NCI-H345 (cell line): ENCODE data around the gene CTNNAL1.

ENCODE experiments used
- DNase-seq: peaks from one replicate; lab custom pipeline; 2025; lab: John Stamatoyannopoulos, UW

CTNNAL1 gene

DNA sequence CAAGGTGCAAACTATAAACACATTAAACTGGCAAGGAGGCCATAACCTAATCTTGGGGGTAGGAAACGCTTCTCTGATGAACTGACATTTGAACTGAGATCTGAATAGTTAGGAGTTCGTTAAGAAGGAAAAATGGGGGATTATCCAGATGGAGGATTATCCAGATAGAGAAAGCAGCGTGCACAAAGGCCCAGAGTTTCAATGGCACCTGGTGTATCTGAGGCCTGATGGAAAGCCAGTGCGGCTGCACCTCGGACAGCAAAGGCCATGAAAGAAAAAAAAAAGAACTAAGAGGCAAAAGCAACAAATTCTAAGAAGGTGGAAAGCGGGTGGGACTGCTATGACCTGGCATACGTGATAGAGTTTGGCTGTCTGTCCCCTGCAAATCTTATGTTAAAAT, 13.0 kb upstream of the CTNNAL1 start:
- DNase-seq, result no peak

DNA sequence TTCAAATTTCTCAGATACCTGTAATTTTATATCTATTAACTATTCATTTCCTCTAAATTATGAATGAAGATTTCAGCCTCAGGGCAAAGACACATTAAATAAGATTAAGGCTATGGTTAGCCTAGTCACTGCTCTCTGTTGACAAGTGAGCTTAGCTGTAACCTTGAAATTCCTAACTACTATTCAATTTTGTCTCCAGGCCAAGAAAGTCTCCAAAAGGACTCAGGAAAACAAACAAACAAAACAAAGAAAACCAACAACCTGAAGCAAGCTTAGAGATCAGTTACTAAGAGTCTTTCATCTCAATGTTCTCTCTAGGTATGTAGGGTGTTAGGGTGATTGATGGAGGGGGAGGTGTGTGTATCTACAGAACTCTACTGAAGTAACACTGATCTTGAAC, 9.6 kb upstream of the CTNNAL1 start:
- DNase-seq, result no peak

DNA sequence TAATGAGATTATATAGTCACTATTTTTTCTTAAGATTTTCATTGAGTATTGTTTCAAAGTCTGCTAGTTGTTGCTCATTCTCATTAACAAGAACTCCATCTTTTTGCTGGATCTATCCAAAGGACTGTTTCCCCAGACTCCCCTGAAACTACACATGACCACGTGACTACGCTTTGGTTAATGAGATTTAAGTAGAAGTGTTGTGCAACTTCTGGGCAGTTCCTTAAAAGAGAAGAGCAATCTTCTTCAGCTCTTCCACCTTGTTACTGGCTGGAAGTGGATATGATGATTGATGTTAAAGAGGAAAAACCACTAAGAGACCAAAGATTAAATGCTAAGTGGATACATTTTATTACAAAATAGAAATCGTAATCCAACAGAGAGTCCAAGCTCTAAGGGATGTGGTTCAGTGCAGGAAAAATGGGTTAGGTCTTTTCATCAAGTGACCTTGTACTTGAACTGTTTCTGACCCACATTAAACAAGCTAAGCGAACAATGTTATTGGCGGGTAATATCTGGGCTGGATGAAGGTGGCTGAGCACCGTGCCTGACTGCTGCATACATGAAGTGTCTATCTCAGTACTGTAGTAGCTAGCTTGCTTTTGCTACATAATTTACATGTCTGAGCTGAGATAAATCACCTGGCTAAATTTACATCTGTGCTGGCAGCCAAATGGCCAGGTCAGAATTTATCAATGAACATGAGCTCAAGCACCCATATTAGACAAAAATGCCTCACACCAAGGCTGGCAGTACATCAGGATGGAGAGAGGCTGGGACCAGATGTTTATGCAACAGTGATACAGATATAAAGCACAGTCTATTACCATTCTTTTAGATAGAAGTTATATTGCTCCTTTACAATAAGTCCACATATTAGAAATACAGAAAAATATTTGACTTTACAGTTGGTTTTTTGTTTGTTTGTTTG, 7.5 kb upstream of the CTNNAL1 start:
- DNase-seq, result no peak

DNA sequence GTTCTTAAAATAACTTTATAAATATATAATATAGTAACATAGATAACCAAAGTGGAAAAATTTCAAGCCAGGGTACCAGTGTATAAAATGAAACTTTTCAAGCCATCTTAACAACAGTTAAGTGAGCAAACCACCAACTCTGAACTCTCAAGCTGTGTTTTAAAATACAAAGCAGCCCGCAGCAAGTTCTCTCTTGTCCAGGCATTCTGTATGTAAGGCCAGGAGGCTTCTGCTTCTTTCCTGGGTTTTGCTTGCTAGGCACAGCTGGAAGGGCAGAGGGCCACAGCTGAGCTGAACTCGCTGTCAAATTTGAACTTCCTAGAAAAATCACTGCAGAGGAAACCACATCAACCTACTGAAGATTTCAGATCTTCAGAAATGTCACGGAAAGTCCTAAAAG, 6.8 kb upstream of the CTNNAL1 start:
- no peak for DNase-seq

DNA sequence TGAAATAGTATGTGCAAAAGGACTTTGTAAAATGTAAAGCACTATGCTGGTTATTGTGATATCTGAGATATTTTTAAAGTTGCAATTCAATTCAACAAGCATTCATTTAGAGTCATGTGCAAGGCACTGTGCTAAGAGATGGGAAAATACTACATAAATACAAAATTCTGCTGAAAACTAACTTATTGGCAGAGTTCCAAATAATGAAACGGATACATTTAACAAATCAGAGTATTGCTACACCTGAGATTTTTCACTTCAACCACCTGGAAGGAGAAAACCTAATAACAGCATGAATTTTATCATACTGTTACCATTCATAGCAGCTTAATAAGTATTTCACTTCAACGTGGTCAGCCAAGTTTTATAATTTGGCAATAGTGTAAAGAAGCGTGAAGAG, 6.1 kb upstream of the CTNNAL1 start:
- DNase-seq, result no peak

DNA sequence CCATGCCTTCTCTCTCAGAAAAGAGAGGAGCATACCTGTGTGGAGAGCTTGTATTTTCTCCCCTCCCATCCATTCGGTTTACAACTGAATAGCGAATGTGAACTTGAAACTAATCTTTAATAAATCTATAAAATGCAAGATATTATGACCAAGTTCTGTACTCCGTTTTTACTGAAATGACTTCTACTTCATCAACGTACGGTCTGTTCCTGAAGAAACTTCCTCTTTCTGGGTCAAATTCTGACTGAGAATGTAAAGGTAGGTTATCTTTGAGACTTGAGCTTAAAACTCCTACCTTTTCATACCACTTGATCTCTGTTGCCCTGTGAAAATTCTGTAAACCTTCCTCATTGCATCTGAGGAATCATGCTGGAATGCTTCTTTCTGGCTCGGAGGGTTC, 4.2 kb upstream of the CTNNAL1 start:
- DNase-seq, result no peak

DNA sequence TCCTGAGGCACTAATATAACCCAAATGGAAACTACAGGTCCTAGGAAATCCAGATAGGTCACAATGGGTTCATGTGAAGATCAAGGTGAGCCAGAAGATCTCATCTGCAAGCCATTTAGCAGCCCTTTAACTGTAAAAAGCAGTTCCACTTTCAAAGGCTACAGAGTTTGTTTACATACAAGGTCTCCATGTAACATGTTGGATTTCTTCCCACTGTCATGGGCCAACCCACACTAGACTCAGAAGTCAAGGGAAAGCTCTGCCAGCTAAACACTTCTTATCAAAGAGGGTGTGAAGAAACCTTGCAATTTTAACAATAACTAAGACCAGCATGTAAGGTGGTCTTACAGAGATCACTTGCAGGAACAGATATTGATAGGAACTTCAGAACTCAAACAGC, 3.8 kb upstream of the CTNNAL1 start:
- no peak for DNase-seq

DNA sequence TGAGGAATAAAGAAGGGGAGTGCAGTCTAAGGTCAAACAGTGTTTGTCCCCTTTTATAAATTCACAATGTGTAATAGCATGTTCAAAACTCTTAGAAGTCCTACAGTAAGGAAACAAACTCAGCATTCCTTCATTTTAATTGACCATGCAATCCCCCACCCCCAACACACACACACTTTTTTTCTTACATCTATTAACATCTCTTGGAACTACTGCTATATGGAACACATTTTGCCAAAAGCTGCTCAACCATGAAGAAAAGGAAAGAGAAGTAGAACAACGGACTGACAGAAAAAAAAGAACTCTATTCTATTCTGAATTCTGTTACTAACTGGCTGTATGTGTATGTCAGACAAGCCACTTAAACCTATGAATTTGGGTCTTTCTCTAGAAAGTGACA, 2.8 kb upstream of the CTNNAL1 start:
- no peak for DNase-seq

DNA sequence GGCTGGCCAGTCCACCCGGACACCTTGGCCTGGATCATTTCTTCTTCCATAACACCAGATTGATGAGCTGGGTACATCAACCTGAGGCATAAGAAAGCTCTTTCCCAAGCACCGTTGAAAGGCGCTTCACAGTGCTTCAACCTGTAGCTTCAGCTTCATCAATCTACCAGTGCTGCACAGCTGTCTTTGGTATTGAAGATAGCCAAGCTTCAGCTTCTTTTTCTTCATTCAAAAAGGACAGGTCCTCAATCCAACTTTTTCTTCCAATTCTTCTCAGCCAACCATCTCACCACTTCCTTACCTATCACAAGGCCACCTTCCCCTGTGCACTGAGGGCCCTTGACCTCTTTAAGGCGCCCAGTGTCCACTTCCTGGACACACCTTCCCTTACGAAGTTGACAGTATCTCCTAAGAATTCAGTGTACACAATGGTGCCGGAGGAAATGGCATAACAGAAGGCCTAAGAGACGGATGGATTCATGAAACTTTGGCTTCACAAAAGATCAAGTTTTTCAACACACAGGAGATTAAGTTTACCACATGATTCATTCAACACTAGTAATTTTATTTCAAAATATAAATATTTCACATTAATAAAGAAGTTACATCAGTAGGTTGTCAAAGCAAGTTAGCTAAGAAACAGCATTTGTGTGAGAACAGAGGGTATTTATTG, 1.4 kb upstream of the CTNNAL1 start:
- no peak for DNase-seq

DNA sequence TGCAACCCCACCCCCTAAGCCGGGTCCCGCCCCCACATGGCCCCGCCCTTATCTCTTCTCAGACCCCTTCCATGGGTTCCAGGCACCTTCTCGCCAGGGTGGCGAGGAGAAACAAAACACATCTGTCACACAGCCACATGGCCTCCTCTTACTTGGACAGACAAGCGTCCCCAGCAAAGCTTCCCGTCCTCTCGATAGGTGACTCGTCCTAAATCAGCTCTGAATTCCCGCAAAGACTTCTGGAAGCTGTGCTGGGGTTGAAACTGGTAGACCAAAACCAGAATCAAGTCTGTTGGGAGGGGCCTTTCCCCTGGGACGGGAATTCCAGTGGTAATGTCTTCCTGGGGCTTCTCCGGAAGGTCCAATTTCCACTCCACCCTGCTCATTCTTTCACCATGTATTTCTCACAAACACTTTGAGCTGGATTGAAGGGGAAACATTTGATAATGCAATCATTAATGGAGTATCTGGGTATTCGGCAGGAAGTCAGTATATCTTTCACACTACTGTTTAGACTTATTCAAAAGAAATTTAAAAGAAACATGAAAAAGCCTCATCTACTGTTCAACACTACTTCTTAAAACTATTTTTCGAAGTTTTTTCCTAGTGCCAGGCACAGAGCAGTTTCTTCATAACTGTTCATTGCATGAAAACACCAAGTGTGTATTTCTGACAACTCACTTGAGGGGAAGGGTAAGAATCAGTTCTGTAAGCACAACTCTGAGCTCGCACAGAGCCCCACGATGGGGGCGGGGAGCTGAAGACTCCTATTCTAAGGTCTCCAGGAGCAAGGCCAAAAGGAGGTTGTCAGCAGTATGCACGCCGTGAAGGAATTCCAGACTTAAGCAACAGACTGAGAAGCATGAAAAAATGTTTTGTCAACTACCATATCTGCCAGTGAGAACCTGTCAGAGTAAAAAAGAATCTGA, 644 bp upstream of the CTNNAL1 start:
- DNase-seq, result no peak

DNA sequence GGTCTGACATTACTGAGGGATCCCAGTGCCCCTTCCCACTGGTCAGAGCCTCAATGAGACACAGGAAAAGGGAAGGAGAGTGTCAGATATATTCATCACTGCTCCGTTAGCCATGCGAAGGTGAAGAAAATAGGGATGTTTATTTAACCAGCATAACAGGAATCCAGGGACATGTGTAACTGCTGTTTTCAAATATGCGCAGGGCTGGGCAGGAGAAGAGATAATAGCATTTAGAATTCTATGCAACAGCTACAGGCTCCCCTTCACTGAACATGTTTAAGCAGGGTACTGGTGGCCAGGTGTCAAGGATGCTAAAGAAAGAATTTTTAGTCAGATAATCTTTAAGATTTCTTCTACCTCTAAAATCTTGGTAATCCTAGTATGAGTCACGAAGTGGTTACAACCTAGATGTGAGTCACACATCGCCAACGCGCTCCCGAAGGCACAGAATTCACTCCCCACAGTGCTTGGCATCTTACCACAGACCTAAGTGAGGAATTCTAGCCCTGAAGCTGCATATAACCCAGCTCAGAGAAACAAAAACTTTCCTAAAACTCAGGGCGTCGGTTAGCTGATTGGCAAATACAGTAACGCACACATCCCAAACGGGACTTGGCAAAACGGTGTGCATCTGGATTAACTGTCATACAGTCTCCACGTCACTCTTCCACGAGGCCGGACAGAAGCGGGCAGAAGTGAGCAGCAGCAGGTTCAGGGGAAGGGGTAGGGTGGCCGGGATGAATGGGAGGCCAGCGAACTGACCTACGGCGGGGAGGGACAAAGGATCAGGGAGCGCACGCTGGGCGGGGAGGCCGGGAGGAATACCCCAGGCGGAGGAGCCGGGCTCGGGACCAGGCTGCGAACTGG, 1.1 kb downstream of the CTNNAL1 start:
- DNase-seq, result peak; percentile 33

DNA sequence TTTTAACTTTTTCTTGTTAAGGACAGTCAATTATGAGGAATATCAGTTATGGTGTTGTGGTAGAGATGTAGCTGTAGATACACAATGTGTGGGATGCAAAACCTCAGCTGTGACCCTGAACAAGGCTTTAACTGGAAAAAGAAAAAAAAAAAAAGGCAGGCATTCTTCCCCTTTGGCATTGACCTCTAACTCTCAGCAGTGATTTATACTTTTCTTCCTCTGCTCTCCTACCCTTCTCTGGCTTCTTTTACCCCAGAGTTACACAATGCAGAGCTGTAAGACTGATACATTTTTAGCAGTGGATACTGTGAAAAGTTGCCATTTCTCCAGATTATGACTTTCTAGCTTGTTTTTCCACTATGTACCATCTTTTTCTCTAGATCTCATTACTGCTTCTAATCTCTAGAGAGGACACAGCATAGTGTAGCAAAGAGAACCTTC, 2.0 kb downstream of the CTNNAL1 start:
- DNase-seq, result no peak

DNA sequence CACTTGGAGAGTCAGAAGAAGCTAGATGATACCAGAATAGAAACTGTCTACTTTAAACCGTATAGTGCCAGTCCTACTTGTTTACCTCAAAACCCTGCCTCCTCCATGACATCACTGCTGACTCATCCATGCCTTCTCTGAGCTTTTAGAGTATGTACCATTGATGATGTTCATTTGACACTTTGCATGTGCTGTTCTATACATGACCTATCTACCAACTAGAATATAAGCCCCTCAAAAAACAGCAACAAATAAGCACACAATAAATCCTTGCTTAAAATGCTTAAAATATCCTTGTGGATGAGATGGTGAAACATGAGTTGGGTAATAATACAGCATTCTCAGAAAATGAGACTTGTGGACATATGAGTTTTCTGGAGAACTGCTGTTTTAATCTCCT, 2.6 kb downstream of the CTNNAL1 start:
- peak; percentile 5 for DNase-seq

DNA sequence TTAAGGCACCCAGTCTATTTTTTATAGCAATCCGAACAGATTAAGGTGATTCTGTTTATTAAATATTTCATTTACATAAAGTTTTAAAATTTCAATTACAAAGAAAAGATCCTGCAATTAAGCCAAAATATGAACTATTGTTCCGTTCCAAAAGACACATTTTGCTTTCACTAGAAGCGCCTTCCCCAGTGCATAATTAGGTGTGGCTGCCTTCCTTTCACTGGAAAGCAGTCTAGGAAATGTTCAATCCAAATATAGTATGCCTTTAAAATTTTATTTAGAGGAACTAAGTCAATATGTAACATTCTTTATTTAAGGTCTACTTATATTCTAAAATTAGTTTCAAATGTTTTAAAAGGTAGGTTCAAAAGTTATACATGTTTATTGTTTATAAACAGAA, 7.6 kb downstream of the CTNNAL1 start:
- DNase-seq, result no peak

DNA sequence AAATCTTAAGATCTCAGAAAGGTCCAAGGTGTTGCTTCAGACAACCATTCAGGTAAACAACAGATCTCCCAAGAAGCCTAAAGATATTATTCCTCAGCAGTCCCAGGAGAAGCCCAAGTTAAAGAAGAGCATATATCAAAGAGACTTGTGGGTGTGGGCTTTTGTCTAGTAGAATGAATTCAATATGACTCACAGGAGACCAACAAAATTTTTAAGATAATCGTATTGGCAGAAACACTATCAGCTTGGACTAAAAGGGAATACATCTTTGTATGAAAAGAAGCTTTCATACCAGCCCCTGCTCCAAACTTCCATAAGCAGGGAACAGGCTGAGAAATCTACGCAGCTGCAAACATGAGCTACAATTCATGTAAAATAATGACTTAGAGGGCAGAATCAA, 10.2 kb downstream of the CTNNAL1 start:
- no peak for DNase-seq

DNA sequence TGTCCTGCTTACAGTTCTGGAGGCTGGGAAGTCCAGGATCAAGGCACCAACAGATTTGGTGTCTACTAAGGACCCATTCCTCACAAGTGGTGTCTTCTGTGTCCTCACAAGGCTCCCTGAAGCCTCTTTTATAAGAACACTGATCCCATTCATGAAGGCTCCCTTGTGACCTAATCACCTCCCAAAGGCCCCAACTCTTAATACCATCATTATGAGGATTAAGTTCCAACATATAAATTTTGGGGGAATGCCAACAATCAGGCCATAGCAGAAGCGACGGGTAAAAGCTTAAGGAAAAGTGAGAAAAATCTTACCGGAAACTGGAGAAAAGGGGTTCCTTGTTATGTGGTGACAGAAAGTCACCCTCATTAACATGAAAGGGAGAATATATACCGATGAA, 11.2 kb downstream of the CTNNAL1 start:
- DNase-seq, result no peak

DNA sequence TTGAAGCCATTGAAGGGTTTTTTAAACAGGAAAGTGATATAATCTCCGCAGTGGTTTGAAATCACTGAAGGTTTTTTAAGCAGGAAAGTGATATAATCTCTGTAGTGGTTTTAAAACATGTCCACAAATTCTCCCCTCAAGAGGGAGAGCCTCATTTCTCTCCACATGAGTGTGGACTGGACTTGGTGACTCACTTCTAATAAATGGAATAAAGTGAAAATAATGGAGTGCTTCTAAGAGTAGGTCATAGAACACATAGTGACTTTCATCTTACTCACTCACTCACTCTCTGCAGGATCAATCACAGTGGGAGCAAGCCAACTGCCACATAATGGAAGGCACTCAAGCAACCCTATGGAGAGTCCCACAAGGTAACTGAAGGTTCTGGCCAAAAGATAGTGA, 12.0 kb downstream of the CTNNAL1 start:
- no peak for DNase-seq

DNA sequence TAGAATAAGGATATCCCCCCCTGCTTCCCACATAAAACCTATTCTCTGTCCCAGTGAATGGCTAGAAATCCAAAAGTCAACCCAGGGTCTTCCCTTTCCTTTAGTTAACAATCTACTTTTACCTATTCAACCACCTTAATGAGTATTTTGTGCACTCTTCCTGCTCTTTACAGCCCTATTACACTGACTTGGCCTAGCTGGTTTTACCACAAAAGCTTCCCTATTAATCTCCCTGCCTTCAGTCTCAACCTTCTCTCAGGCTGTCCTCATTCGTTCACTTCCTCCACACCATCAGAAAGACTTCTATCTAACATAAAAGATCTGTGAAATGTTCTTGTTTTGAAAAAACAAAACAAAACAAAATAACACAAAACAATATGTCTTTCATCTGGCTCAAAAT, 16.2 kb downstream of the CTNNAL1 start:
- no peak for DNase-seq

DNA sequence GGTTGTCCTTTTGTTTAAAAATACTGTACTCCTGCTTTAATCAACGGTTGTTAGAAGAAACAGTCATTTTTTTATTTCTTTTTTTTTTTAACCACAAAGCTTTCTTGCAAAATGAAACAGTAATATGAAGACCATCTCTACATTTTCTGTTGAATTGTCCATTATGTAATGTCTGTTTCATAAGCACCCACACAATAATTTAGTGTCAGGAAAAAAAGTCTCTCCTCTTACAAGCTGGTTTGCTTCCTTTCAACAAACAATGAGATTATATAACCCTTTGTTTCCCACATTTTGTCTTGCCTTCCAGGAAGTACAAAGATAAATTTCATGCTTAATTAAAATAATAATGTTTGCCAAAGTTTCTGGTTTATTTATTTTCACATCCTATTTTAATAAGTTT, 16.7 kb downstream of the CTNNAL1 start:
- no peak for DNase-seq

DNA sequence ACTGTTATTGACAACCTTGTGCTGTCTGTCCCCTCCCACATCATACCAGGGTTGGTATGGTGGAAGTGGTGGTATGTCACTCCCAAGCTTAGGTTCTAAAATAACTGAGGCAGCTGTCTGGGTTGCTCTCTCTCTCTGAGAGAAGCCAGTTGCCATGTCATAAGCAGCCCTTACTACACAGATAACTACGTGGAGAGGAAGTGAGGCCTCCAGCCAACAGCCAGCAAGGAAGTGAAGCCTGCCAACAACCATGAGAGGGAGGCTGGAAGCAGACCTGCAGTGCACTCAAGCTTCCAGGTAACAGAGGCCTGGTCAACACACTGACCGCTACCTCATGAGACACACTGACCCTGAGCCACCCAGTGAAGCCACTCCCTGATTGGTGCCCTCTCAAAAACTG, 18.6 kb downstream of the CTNNAL1 start:
- no peak for DNase-seq

DNA sequence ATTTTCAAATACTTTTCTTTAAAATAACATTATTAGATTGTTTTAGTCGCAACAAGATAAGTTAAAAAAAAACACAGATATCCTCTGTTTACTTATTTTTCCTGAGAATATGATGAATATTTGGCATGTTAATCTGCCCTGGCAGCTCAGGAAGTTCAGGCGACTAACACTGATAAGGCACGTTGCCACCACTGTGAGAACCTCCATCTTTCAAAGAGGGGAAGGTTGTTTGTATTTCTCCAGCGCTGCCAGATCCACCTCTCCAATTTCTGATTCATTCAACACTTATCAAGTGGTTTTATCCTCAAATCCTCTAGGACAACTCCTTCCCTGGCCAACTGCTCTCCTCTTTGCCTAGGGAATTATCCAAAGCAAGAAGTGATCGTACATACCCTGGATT, 21.8 kb downstream of the CTNNAL1 start:
- no peak for DNase-seq
